WERI-Rb-1 (cell line): ENCODE results near the gene PERM1.
"Not testable (repeated sequence)": the region's sequence is repeated elsewhere in the genome, so short reads cannot be mapped to it uniquely, and the experiment has no call there.

Source experiments
- DNase-seq: peaks from one replicate; pipeline ENCODE4 v3.0.0-alpha.2; 2020
- H3K27ac ChIP-seq: fragments of 250-450 bp; sonication (Bioruptor Pico); 2 replicates; pipeline ENCODE4 v1.5.1; 2020; ENCODE audit warnings: mild to moderate bottlenecking, moderate library complexity
- H3K27me3 ChIP-seq: fragments of 250-450 bp; sonication (Bioruptor Pico); 2 replicates; pipeline ENCODE4 v1.5.1; 2021; ENCODE audit warnings: mild to moderate bottlenecking, low read depth, moderate library complexity; ENCODE audit not compliant: insufficient read depth, severe bottlenecking
- H3K36me3 ChIP-seq: fragments of 250-450 bp; sonication (Bioruptor Pico); 2 replicates; pipeline ENCODE4 v1.5.1; 2020; ENCODE audit warnings: mild to moderate bottlenecking, moderate library complexity
- H3K4me3 ChIP-seq: 2 replicates; pipeline ENCODE4 v1.5.1; 2011; ENCODE audit warnings: low read depth, mild to moderate bottlenecking, control low read depth, low read length
- H3K9me3 ChIP-seq: fragments of 250-450 bp; sonication (Bioruptor Pico); 2 replicates; pipeline ENCODE4 v1.5.1; 2021; ENCODE audit warnings: mild to moderate bottlenecking, moderate library complexity; ENCODE audit not compliant: severe bottlenecking
- CTCF ChIP-seq: IDR thresholded peaks from 2 replicates; pipeline ENCODE4 v1.5.1; 2011; ENCODE audit warnings: low read depth, mild to moderate bottlenecking, control low read depth, inconsistent platforms, low read length

The PERM1 gene

GRCh38 chr1:951364-951763 is 30.5 kb downstream of the PERM1 start:
- DNase-seq = peak; percentile 66
- no peaks in the 10 kb centered on the region for H3K27me3 ChIP-seq
- H3K9me3 ChIP-seq = no peaks in the 10 kb centered on the region
- H3K36me3 ChIP-seq = peaks cover 91% of the 10 kb centered on the region
- peak; percentile 62 for TF ChIP-seq CTCF
- no peak overlapping the region for H3K4me3 ChIP-seq
- H3K27ac ChIP-seq = no peak overlapping the region

- H3K27ac ChIP-seq = no peak overlapping the region
- no peak for TF ChIP-seq CTCF
- no peak for DNase-seq
- H3K27me3 ChIP-seq = no peaks in the 10 kb centered on the region
- no peak overlapping the region for H3K4me3 ChIP-seq
- H3K36me3 ChIP-seq = peaks cover 95% of the 10 kb centered on the region
- H3K9me3 ChIP-seq = no peaks in the 10 kb centered on the region
These were observed 31.0 kb downstream of the PERM1 start for GRCh38 chr1:950881-951280.

- DNase-seq = no peak
- TF ChIP-seq CTCF = no peak
- H3K36me3 ChIP-seq = peaks cover 96% of the 10 kb centered on the region
These were observed 31.6 kb downstream of the PERM1 start for GRCh38 chr1:950268-950667.

GRCh38 chr1:947958-948357 is 33.9 kb downstream of the PERM1 start:
- no peak overlapping the region for H3K27ac ChIP-seq
- peaks cover 89% of the 10 kb centered on the region for H3K36me3 ChIP-seq
- H3K27me3 ChIP-seq = no peaks in the 10 kb centered on the region
- no peaks in the 10 kb centered on the region for H3K9me3 ChIP-seq
- no peak overlapping the region for H3K4me3 ChIP-seq
- DNase-seq = no peak
- TF ChIP-seq CTCF = 0 out of 2 replicates have a peak, but pooled peaks have one; percentile 11

More at GRCh38 chr1:950268-950667, 31.6 kb downstream of the PERM1 start:
- Histone ChIP-seq H3K27ac (no peak overlapping the region), H3K9me3 (no peaks in the 10 kb centered on the region), H3K4me3 (no peak overlapping the region), H3K27me3 (no peaks in the 10 kb centered on the region)

- not testable (repeated sequence) for H3K4me3 ChIP-seq, H3K27ac ChIP-seq, H3K9me3 ChIP-seq, DNase-seq, H3K27me3 ChIP-seq
- H3K36me3 ChIP-seq = peaks cover 77% of the 10 kb centered on the region
These were observed 35.1 kb downstream of the PERM1 start for GRCh38 chr1:946811-947210.

GRCh38 chr1:945688-946556 is 36.0 kb downstream of the PERM1 start:
- peak overlapping the region; percentile 91 for H3K27ac ChIP-seq
- DNase-seq = no peak

More at GRCh38 chr1:945688-946556, 36.0 kb downstream of the PERM1 start:
- no peak for TF ChIP-seq CTCF
- Histone ChIP-seq H3K36me3 (peaks cover 68% of the 10 kb centered on the region), H3K9me3 (no peaks in the 10 kb centered on the region), H3K27me3 (no peaks in the 10 kb centered on the region), H3K4me3 (no peak overlapping the region)
